Endothelial cell of umbilical vein (primary cell): ENCODE measurements around the gene APP.

ENCODE experiments used
- CTCF ChIP-seq, 2 donors: IDR thresholded peaks; 1 replicate in 1 of 2; 2 replicates in 1 of 2; pipeline ENCODE4 v1.5.1; 2011; ENCODE audit warnings: low read length in 2 of 2, mild to moderate bottlenecking in 2 of 2, moderate library complexity in 2 of 2, control low read depth in 1 of 2, inconsistent platforms in 1 of 2, low read depth in 1 of 2; ENCODE audit not compliant: insufficient read depth in 1 of 2; ENCODE audit errors: extremely low read depth in 1 of 2
- POLR2A ChIP-seq: IDR thresholded peaks from 2 replicates; pipeline ENCODE4 v1.6.1; 2012; ENCODE audit warnings: low read depth, mild to moderate bottlenecking, control low read depth, low read length

- no peak for TF ChIP-seq POLR2A
- TF ChIP-seq CTCF (IDR thresholded peaks at IDR 0.05; ENCODE audit: extremely low read depth in 1 of 2, insufficient read depth in 1 of 2, low read depth in 1 of 2, low read length in 2 of 2), result no peak
Observed at GRCh38 chr21:25974964-25975363, 195.6 kb downstream of the APP start.
